Fibroblast of lung (primary cell): ENCODE measurements around the gene PSMG4. TPM values are rescaled to one million over a fixed set of nuclear protein-coding genes. Genes with fewer than 3 reads are reported as not detected.

ENCODE experiments used
- DNase-seq, 2 donors: peaks; one replicate each; pipeline versions ENCODE4 v3.0.0 to v3.0.0-alpha.2; 2010; ENCODE audit warnings: low read depth in 2 of 2
- H2AFZ ChIP-seq: 2 replicates; pipeline ENCODE4 v1.5.1; 2012; ENCODE audit warnings: low read length, control low read depth, inconsistent platforms
- H3K27ac ChIP-seq: 2 replicates; pipeline ENCODE4 v1.5.1; 2011; ENCODE audit warnings: low read length, control low read depth; ENCODE audit not compliant: insufficient read depth
- H3K27me3 ChIP-seq: 2 replicates; pipeline ENCODE4 v1.5.1; 2011; ENCODE audit warnings: mild to moderate bottlenecking, low read length; ENCODE audit not compliant: control insufficient read depth, insufficient read depth
- H3K36me3 ChIP-seq: 2 replicates; pipeline ENCODE4 v1.5.1; 2011; ENCODE audit warnings: low read length; ENCODE audit not compliant: control insufficient read depth, insufficient read depth
- H3K4me1 ChIP-seq: 2 replicates; pipeline ENCODE4 v1.5.1; 2011; ENCODE audit warnings: low read length; ENCODE audit not compliant: control insufficient read depth, insufficient read depth; ENCODE audit errors: extremely low read depth
- H3K4me2 ChIP-seq: 2 replicates; pipeline ENCODE4 v1.5.1; 2011; ENCODE audit warnings: low read length, control low read depth; ENCODE audit not compliant: insufficient read depth; ENCODE audit errors: extremely low read depth
- H3K4me3 ChIP-seq, 4 experiments: fragments of 200-600 bp in 1 of 4; sonication (generic) in 1 of 4; replicated peaks in 1 of 4; 2 replicates each; pipeline ENCODE4 v1.5.1; 2011 to 2016; ENCODE audit warnings: low read length in 4 of 4, low read depth in 3 of 4, mild to moderate bottlenecking in 3 of 4, control low read depth in 2 of 4, inconsistent platforms in 1 of 4, mixed read lengths in 1 of 4; ENCODE audit not compliant: insufficient read depth in 1 of 4; ENCODE audit errors: control extremely low read depth in 1 of 4
- H3K79me2 ChIP-seq: 2 replicates; pipeline ENCODE4 v1.5.1; 2012; ENCODE audit warnings: mild to moderate bottlenecking, low read length, inconsistent platforms; ENCODE audit not compliant: control insufficient read depth, insufficient read depth
- H3K9ac ChIP-seq: 2 replicates; pipeline ENCODE4 v1.5.1; 2011; ENCODE audit warnings: mild to moderate bottlenecking, low read length, control low read depth; ENCODE audit not compliant: insufficient read depth
- H3K9me3 ChIP-seq: 2 replicates; pipeline ENCODE4 v1.5.1; 2012; ENCODE audit warnings: low read depth, low read length; ENCODE audit not compliant: control insufficient read depth, insufficient read depth
- H4K20me1 ChIP-seq: 2 replicates; pipeline ENCODE4 v1.5.1; 2011; ENCODE audit warnings: low read length; ENCODE audit not compliant: control insufficient read depth, insufficient read depth; ENCODE audit errors: extremely low read depth
- CTCF ChIP-seq, 2 donors: IDR thresholded peaks in 1 of 2; conservative IDR thresholded peaks in 1 of 2; 1 replicate in 1 of 2; 2 replicates in 1 of 2; pipeline ENCODE4 v1.5.1; 2011 to 2012; ENCODE audit warnings: low read length in 2 of 2, control low read depth in 1 of 2, inconsistent platforms in 1 of 2, low read depth in 1 of 2, mild to moderate bottlenecking in 1 of 2
- EZH2 ChIP-seq: IDR thresholded peaks from 2 replicates; pipeline ENCODE4 v1.5.1; 2012; ENCODE audit warnings: low read length, control low read depth, mild to moderate bottlenecking; ENCODE audit errors: missing control alignments
- polyA plus RNA-seq, 2 donors: library from polyadenylated mRNA; depleted of rRNA in 1 of 2; stranded (reverse) in 1 of 2; unstranded in 1 of 2; fragments of >200 nt; gene quantifications; 2 replicates each; pipeline ENCODE4 v1.2.1, GENCODE V29; 2011 to 2012; ENCODE audit warnings: missing spikeins in 1 of 2
- total RNA-seq: library from RNA; depleted of rRNA; stranded (reverse); fragments of >200 nt; gene quantifications from 2 replicates; pipeline ENCODE4 v1.2.1, GENCODE V29; 2014

The PSMG4 gene
- total and polyA plus RNA-seq, 2 donors (not counting 1 experiment from before 2014, with no cell fraction given) = 12.5 to 34.2 TPM

GRCh38 chr6:3218266-3218665, 40.5 kb upstream of the PSMG4 start:
- H3K36me3 ChIP-seq = no peaks in the 10 kb centered on the region
- no peaks in the 10 kb centered on the region for H4K20me1 ChIP-seq
- DNase-seq = no peak
- peaks cover 24% of the 10 kb centered on the region for H3K27me3 ChIP-seq
- H3K4me2 ChIP-seq = no peak overlapping the region
- H3K79me2 ChIP-seq = no peaks in the 10 kb centered on the region
- H3K9ac ChIP-seq = no peak overlapping the region
- TF ChIP-seq CTCF (conservative IDR thresholded peaks at IDR 0.05 in 1 of 2, IDR thresholded peaks at IDR 0.05 in 1 of 2; ENCODE audit: low read depth in 1 of 2, low read length in 2 of 2) (no peak), EZH2 (no peak)
- no peaks in the 10 kb centered on the region for H3K9me3 ChIP-seq
- H3K4me3 ChIP-seq = no peak overlapping the region
- H2AFZ ChIP-seq = no peak overlapping the region
- no peaks in the 10 kb centered on the region for H3K4me1 ChIP-seq
- H3K27ac ChIP-seq = no peak overlapping the region

- no peaks in the 10 kb centered on the region for H3K4me1 ChIP-seq
- H3K36me3 ChIP-seq = no peaks in the 10 kb centered on the region
- H3K27me3 ChIP-seq = peaks cover 25% of the 10 kb centered on the region
- H3K4me2 ChIP-seq = no peak overlapping the region
- H3K79me2 ChIP-seq = no peaks in the 10 kb centered on the region
- H3K9me3 ChIP-seq = no peaks in the 10 kb centered on the region
- TF ChIP-seq CTCF (conservative IDR thresholded peaks at IDR 0.05 in 1 of 2, IDR thresholded peaks at IDR 0.05 in 1 of 2; ENCODE audit: low read depth in 1 of 2, low read length in 2 of 2) (no peak), EZH2 (no peak)
- no peak overlapping the region for H3K9ac ChIP-seq
- H4K20me1 ChIP-seq = no peaks in the 10 kb centered on the region
- no peak overlapping the region for H3K27ac ChIP-seq
- no peak overlapping the region for H3K4me3 ChIP-seq
- H2AFZ ChIP-seq = no peak overlapping the region
- no peak for DNase-seq
These were observed 38.4 kb upstream of the PSMG4 start for GRCh38 chr6:3220366-3220765.

- Histone ChIP-seq H3K36me3 (no peaks in the 10 kb centered on the region), H3K4me2 (no peak overlapping the region), H3K27me3 (peaks cover 33% of the 10 kb centered on the region), H3K9me3 (no peaks in the 10 kb centered on the region), H3K4me3 (no peak overlapping the region), H2AFZ (no peak overlapping the region), H4K20me1 (no peaks in the 10 kb centered on the region), H3K9ac (no peak overlapping the region), H3K79me2 (no peaks in the 10 kb centered on the region), H3K4me1 (no peaks in the 10 kb centered on the region), H3K27ac (no peak overlapping the region)
- no peak for DNase-seq
- no peak for TF ChIP-seq CTCF (conservative IDR thresholded peaks at IDR 0.05 in 1 of 2, IDR thresholded peaks at IDR 0.05 in 1 of 2; ENCODE audit: low read depth in 1 of 2, low read length in 2 of 2)
These were observed 37.2 kb upstream of the PSMG4 start for GRCh38 chr6:3221578-3221977.
